Duodenal mucosa (tissue), 2 donors: Measurements from ENCODE around the gene ABCF3.

ENCODE experiments used
- H3K27ac ChIP-seq: one replicate; pipeline ENCODE4 v1.7.0; 2013; ENCODE audit warnings: low read depth, low read length
- H3K27me3 ChIP-seq, 2 donors: one replicate each; pipeline ENCODE4 v1.7.0; 2013; ENCODE audit warnings: low read length in 2 of 2, control low read depth in 1 of 2; ENCODE audit not compliant: insufficient read depth in 2 of 2, control insufficient read depth in 1 of 2
- H3K36me3 ChIP-seq, 2 donors: one replicate each; pipeline ENCODE4 v1.7.0; 2013; ENCODE audit warnings: low read length in 2 of 2, control low read depth in 1 of 2; ENCODE audit not compliant: insufficient read depth in 2 of 2, control insufficient read depth in 1 of 2
- H3K4me1 ChIP-seq, 2 donors: one replicate each; pipeline ENCODE4 v1.7.0; 2013; ENCODE audit warnings: low read length in 2 of 2, control low read depth in 1 of 2; ENCODE audit not compliant: insufficient read depth in 2 of 2, control insufficient read depth in 1 of 2
- H3K4me3 ChIP-seq, 2 donors: one replicate each; pipeline ENCODE4 v1.7.0; 2013; ENCODE audit warnings: low read length in 2 of 2, low read depth in 1 of 2
- H3K9ac ChIP-seq, 2 donors: one replicate each; pipeline ENCODE4 v1.7.0; 2013; ENCODE audit warnings: low read length in 2 of 2, low read depth in 1 of 2
- H3K9me3 ChIP-seq, 2 donors: one replicate each; pipeline ENCODE4 v1.7.0; 2013; ENCODE audit warnings: low read length in 2 of 2, control low read depth in 1 of 2; ENCODE audit not compliant: control insufficient read depth in 1 of 2

ABCF3 gene

GRCh38 chr3:184200825-184201224 lies 14.8 kb downstream of the ABCF3 start:
- Histone ChIP-seq H3K9me3 (no peaks in the 10 kb centered on the region), H3K4me3 (no peak overlapping the region), H3K4me1 (no peaks in the 10 kb centered on the region), H3K27me3 (peaks cover 0 to 3% of the 10 kb centered on the region in 2 donors), H3K36me3 (peaks cover 0 to 7% of the 10 kb centered on the region in 2 donors), H3K9ac (no peak overlapping the region), H3K27ac (no peak overlapping the region)

- Histone ChIP-seq H3K9me3 (no peaks in the 10 kb centered on the region), H3K36me3 (no peaks in the 10 kb centered on the region), H3K27ac (no peak overlapping the region), H3K27me3 (peaks cover 3% of the 10 kb centered on the region in 2 donors), H3K4me3 (no peak overlapping the region), H3K9ac (no peak overlapping the region), H3K4me1 (no peaks in the 10 kb centered on the region)
Measured at GRCh38 chr3:184203526-184203925, 17.5 kb downstream of the ABCF3 start.

GRCh38 chr3:184209146-184209923 lies 23.3 kb downstream of the ABCF3 start:
- no peaks in the 10 kb centered on the region for H3K4me1 ChIP-seq
- no peaks in the 10 kb centered on the region for H3K9me3 ChIP-seq
- H3K27ac ChIP-seq: no peak overlapping the region
- no peak overlapping the region for H3K4me3 ChIP-seq
- peaks cover 3% of the 10 kb centered on the region in 2 donors for H3K27me3 ChIP-seq
- H3K36me3 ChIP-seq: no peaks in the 10 kb centered on the region
- H3K9ac ChIP-seq: no peak overlapping the region

GRCh38 chr3:184211297-184211696 lies 25.3 kb downstream of the ABCF3 start:
- Histone ChIP-seq H3K27ac (no peak overlapping the region), H3K9me3 (no peaks in the 10 kb centered on the region)

GRCh38 chr3:184211718-184212117 lies 25.7 kb downstream of the ABCF3 start:
- peaks cover 0 to 2% of the 10 kb centered on the region in 2 donors for H3K27me3 ChIP-seq
- no peaks in the 10 kb centered on the region for H3K9me3 ChIP-seq
- H3K4me3 ChIP-seq: no peak overlapping the region
- H3K27ac ChIP-seq: no peak overlapping the region
- H3K4me1 ChIP-seq: no peaks in the 10 kb centered on the region
- H3K9ac ChIP-seq: no peak overlapping the region
- no peaks in the 10 kb centered on the region for H3K36me3 ChIP-seq

More at GRCh38 chr3:184211297-184211696, 25.3 kb downstream of the ABCF3 start:
- no peaks in the 10 kb centered on the region for H3K36me3 ChIP-seq
- no peak overlapping the region for H3K4me3 ChIP-seq
- peaks cover 0 to 3% of the 10 kb centered on the region in 2 donors for H3K27me3 ChIP-seq
- H3K4me1 ChIP-seq: no peaks in the 10 kb centered on the region
- no peak overlapping the region for H3K9ac ChIP-seq

- H3K9me3 ChIP-seq: no peaks in the 10 kb centered on the region
- H3K9ac ChIP-seq: no peak overlapping the region
- no peaks in the 10 kb centered on the region for H3K4me1 ChIP-seq
- H3K4me3 ChIP-seq: no peak overlapping the region
- H3K27ac ChIP-seq: no peak overlapping the region
- no peaks in the 10 kb centered on the region for H3K36me3 ChIP-seq
- no peaks in the 10 kb centered on the region for H3K27me3 ChIP-seq
Measured at GRCh38 chr3:184218814-184219213, 32.8 kb downstream of the ABCF3 start.

- Histone ChIP-seq H3K36me3 (no peaks in the 10 kb centered on the region), H3K9me3 (no peaks in the 10 kb centered on the region), H3K4me1 (no peaks in the 10 kb centered on the region), H3K4me3 (no peak overlapping the region), H3K27me3 (peaks cover 0 to 2% of the 10 kb centered on the region in 2 donors), H3K9ac (no peak overlapping the region), H3K27ac (no peak overlapping the region)
Measured at GRCh38 chr3:184222521-184222920, 36.5 kb downstream of the ABCF3 start.

GRCh38 chr3:184223946-184224345 lies 37.9 kb downstream of the ABCF3 start:
- Histone ChIP-seq H3K27ac (no peak overlapping the region), H3K27me3 (peaks cover 11 to 16% of the 10 kb centered on the region in 2 donors), H3K4me1 (peaks cover 0 to 3% of the 10 kb centered on the region in 2 donors), H3K36me3 (no peaks in the 10 kb centered on the region), H3K4me3 (no peak overlapping the region), H3K9me3 (no peaks in the 10 kb centered on the region), H3K9ac (no peak overlapping the region)

- H3K9me3 ChIP-seq: no peaks in the 10 kb centered on the region
- H3K4me3 ChIP-seq: no peak overlapping the region
- peaks cover 0 to 15% of the 10 kb centered on the region in 2 donors for H3K4me1 ChIP-seq
- no peak overlapping the region for H3K9ac ChIP-seq
- H3K27me3 ChIP-seq: peaks cover 34 to 36% of the 10 kb centered on the region in 2 donors
- no peaks in the 10 kb centered on the region for H3K36me3 ChIP-seq
- no peak overlapping the region for H3K27ac ChIP-seq
Measured at GRCh38 chr3:184227481-184227935, 41.5 kb downstream of the ABCF3 start.

GRCh38 chr3:184228376-184229137 lies 42.6 kb downstream of the ABCF3 start:
- H3K27me3 ChIP-seq: peaks cover 36 to 38% of the 10 kb centered on the region in 2 donors

More at GRCh38 chr3:184228376-184229137, 42.6 kb downstream of the ABCF3 start:
- Histone ChIP-seq H3K9ac (no peak overlapping the region), H3K4me3 (no peak overlapping the region), H3K27ac (no peak overlapping the region), H3K36me3 (no peaks in the 10 kb centered on the region), H3K4me1 (peaks cover 0 to 15% of the 10 kb centered on the region in 2 donors), H3K9me3 (no peaks in the 10 kb centered on the region)
